HG03066 (cell line): ENCODE data around the gene CADM2.

Experiments used
- ATAC-seq: cut with Tn5 transposase; IDR thresholded peaks from one replicate; pipeline ENCODE4 v1.9.1; 2021; ENCODE audit warnings: low read depth; ENCODE audit not compliant: unreplicated experiment

The CADM2 gene

DNA sequence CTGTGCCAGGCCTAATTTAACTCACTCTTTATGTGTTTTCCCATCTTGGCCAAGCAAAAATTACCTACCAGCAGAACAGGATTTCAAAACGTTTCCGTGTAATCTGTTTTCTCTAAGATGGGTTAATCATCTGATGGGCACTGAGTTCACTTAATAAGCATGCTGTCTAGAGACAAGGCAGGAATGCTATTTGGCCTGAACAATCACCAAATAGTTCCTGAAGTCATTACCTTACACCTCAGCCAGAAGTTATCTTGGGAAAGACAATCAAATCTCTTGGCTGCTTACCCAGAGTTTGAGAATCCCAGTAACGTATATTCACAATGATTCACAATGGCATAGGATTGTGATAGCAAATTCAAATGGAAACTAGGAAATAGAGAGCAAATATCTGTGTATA lies 779.1 kb downstream of the CADM2 start:
- ATAC-seq = no peak

DNA sequence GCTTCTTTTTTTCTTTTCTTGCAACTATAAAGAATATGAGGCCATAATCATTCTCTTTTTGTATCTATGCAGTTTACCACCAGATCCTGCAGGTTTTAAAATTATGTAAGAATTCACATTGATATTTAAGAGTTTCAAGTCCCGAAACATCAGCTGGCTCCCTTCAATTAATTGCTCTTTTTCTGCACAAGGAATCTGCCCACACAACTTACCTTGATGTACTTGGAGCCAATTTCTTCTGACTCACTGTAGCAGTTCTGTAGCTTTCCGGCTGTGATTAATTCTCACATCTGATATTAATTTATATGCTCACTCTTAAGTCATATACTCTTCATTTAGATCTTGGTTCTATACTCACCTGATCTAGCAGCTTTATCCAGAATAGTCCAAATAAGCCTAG lies 781.8 kb downstream of the CADM2 start:
- no peak for ATAC-seq

DNA sequence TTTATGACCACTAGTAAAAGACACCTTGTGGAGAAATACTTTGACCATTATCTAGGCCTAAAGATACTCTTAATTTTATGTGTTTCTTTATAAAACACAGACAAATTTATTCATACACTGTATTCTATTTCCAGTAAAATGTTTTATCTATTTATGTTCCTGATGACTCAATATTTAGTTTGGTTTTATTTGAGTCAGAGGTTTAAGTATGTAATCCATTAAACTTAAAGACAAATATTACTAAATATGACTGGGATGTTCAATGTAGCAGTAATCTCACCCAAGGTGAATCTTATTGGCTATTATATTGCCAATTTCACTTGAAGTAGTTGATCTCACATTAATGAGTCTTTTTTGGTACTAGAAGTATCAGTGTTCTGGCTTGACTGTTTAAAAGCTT lies 799.7 kb downstream of the CADM2 start:
- no peak for ATAC-seq

DNA sequence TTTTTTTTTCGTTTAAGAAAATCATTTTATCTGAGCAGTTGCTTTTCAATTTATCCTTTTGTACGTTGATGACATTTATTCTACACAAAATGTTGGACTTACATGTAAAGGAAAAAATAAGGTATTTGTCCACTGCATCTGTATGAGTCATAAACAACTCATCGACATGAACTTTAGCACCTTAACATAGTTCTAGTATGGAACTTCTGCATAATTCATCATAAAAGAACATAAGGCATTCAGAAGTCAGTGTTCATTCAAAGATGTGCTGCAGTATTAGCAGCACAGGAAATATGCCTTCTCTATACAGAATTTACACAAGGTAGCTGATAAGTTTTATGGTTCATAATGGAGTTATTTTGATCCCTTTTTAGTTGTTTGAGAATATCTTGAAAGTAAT lies 801.6 kb downstream of the CADM2 start:
- ATAC-seq = no peak

DNA sequence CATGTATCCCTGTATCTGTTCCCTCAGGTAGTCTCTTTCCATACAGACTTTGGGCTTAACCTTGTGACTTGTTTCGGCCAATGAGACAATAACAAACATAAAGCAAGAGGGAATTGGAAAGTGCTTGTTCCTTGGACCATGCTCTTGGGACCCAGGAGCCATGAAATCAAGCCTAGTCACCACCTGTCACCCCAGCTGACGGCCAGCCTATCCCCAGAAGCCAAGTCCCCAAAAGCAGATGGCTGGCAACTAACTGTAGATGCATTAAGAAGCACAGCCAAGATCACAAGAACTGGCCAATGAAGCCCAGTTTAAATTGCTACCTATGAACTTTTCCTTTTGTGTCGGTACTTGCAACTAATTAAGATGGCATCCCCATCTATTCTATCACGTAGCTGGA lies 822.0 kb downstream of the CADM2 start:
- ATAC-seq = no peak

DNA sequence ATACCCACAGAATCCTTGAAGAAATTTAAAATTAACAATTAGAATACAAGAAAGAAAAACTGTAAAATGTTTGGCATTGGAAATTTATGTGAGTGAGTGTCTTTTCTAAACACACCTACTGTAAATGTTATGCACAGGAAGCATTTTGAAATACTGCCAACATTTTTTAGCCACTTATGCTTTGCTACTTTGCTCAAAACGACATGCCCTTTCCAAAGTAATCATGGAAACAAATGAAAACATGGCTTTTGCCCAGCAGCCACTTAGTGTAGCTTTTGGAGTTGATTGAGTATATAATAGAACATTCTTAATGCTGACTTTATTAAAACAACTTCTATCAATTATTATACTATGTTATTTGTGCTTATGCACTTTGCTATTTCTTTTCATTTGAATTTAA lies 823.0 kb downstream of the CADM2 start:
- ATAC-seq = no peak

DNA sequence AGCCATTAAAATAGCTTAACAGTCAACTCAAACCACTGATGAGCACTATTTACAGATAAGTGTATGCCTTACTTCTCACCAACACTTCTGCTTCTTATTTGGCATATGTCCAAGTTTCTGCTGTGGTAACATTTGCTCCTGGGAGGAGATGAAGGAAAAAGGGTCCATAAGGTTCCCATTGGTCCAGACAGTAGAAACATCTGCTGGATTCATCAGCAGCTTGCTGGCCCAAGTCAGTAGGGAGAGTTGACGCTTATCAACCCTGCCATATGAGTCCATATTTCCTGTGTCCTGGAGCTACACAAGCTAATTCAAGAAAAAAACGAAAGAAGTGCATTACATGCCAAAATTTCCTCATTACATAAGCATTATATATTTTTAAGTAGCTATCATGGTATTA lies 824.5 kb downstream of the CADM2 start:
- ATAC-seq = no peak

DNA sequence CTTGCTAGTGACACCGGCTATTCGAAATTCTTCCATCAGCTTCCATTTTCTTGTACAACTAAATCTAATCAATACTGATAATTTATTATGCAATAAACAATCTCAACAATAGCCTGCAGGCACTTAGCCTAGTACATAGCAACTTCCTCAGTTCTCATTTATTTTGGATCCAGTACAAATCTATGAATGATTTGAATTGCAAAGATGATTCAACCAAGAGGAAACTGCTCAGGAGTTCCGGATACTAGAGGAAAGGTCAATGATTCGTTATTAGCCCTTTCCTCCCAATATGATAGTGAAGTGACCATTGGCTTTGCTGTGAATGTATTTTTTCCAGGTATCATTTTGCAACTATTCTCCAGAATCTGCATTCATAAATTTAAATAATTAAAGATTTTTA lies 827.0 kb downstream of the CADM2 start:
- ATAC-seq = no peak

DNA sequence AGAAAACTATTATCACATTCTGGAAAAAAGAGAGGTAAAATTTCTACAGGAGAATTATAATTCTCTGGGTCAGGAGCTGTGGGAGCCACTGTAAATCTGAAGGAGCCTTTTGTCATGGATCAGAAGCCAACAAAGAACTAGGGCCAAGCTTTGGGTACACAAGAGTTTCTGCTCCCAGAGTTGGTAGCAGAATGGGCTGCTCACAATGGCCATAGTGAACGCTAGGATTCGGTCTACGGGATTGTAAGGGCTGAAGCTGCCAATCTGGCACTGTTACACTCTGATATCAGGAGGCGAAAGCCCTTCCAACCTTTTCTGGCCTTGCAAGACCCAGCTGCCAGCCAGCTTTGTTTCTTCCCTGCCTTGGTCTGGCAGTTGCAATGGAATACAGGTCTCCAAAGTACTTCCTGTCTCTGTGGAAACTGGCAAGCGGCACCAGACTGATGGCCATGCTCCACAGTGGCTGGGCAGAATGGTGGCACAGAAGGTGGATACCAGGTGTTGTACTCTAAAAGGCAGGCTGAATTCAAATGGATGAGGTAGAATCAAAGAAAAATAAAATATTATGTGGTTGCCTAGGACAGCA lies 831.7 kb downstream of the CADM2 start:
- ATAC-seq = no peak

DNA sequence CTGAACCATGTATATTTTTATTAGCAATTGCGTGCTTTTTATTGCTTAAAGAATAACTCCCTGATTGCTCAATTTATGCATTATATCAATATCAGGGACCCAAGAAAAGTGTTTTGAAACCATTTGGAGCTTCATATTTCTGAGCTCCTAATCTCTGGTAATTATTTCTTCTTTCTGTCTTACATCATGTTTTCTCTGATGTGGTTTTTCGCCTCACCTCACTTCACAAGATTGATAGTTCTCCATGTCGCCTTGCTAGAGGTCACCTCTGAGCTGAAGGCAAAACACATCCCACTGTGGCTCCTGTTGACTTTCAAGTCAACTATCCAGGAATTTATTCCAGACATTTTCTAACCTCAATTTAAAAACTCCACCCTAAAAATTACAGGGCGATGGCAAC lies 837.4 kb downstream of the CADM2 start:
- ATAC-seq = no peak

DNA sequence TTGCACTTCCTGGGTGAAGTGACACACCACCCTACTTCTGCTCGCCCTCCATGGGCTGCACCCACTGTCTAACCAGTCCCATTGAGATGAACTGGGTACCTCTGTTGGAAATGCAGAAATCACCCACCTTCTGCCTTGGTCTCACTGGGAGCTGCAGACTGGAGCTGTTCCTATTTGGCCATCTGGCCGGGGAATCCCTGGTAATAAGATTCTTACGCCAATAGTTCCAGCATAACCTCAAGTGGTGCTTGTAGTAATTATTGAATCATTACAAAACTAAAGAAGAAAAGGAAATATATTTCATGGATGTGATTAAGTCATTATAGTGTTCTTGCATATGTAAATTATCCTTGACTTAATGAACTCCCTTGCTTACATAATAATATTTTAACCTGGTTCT lies 841.9 kb downstream of the CADM2 start:
- ATAC-seq = no peak

DNA sequence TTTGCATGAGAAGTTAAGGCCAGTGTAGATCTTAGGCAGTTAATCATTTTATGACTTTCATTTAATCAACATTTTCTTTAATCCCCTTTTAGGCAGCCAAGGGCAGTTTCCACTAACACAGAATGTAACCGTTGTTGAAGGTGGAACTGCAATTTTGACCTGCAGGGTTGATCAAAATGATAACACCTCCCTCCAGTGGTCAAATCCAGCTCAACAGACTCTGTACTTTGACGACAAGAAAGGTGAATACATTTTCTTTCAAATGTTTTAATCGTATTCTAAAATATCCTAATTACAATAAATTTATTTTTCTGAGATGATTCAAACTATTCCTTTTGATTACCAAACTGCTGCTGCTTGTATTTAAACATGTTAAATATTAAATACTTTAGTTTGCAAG lies 843.2 kb downstream of the CADM2 start:
- no peak for ATAC-seq

DNA sequence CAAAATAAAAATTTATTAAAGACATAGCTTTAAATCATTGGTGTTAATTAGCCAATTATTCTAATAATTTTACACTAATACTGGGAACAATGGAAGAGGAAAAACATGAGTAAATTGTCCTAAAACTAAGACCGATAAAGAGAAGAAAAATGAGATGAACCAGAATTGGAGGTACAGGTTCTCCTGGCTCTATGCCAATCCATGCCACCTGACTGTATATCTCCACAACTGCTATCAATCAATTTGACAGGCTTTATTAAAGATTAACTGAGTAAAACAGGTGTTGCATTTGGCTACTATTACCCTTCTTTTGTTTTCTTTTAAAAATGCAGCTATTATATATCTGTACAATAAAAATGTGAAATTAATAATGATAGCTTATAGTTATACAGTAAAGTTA lies 850.0 kb downstream of the CADM2 start:
- no peak for ATAC-seq

DNA sequence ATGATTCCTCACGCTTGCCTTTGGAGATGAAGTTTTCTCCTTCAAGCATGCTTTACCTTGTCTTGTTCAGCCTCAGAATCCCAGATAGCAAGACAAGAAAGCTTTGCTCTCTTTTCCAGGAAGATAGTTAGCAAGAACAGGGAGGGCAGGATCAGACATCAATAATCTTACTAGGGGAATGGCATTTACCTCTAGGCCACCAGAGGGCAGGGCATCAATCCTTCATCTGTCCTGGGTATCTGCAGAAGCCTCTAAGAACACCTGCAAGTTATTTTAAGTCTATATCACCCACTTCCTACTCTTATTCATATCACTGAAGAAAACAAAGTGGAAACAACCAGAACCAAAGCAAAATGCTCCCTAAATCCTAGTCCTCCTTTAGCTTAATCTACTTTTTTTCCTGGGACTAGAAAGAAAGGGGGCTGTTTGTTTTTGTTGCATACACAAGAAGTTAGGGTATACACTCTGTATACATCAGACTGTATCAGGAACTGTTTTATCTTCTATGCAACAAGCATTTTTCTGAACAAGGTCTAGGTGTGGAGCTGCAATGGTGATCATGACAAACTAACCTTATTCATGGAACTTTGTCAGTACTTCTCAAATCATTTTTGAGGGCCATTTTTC lies 862.5 kb downstream of the CADM2 start:
- peak; percentile 84 for ATAC-seq

DNA sequence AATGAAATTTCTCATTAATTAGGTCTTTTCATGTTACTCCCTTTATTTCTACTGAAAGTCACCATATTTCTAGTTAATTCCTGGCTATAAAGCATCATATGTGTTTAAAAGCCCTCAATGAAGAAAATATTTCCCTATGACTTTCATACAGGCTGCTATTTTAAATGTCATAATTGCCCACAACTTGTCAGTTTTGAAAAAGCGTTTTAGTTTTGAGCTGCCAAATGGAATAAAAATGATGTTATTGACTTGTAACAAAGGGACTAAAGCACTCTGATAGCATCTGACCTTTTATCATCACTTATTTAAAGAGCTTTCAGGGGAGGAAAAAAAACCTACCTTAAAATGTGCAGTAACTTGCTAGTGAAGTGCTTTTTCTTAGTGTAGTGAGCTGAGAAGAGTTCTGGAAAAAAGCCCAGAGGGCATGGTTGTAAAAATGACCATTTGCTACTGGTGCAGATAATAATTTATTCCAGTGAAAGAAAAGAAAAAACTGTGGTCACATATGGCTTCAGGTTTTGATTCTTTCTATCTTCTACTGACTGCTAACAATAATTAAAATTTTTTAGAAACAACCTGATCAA lies 877.2 kb downstream of the CADM2 start:
- no peak for ATAC-seq

DNA sequence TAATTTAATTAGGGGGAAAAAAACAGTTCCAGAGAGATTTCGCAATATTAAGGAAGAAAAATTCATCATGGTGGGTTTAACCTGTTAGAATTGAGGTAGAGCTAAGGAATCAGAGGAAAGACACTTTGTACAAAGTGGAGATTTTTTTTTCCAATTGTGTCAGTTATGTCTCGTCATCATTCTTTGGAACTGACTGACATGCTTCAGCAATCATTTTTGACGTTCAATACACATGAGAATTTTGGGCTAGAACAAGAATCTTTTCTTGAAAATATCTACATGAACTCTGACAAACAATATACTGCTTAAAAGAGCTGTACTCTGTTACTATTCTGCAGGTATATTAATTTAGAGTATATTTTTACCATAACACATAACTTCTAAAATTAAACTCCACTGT lies 878.6 kb downstream of the CADM2 start:
- ATAC-seq = no peak

DNA sequence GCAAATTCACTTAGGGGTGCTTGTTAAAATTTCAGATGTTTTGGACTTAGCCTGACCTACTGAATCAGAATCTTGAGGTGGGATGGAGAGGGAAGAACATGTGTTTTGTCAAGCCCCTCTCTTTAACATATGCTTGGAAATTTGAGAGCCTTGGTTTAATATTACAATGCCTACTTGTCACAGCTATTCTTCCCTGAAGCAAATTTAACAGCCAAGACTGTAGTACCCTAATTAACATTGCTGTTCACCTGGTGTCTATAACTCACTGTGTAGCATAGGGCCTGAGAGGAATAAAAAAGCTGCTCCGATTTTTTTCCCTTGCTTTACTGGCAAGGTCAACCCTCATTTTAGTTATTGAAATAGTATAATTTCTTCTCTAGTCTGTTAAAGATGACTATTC lies 880.1 kb downstream of the CADM2 start:
- ATAC-seq = no peak

DNA sequence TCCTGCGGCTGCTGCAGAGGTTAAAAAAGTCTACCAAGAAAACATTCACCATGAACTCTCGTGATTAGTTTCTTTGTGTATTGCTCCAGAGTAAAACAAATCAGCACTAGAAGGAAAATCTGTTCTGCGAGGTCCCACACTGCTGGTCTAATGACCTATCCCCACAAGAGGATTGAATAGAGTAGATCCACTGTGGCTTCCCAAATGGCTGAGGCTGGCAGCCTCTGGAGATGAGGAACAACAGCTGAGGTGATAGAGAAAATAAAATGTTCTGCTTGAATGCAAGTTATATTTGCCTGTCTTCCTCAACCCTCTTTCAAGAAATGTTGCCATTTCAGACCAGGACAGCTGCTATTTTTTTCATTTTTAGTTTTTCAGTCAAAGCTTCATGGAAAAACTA lies 883.3 kb downstream of the CADM2 start:
- ATAC-seq = no peak

DNA sequence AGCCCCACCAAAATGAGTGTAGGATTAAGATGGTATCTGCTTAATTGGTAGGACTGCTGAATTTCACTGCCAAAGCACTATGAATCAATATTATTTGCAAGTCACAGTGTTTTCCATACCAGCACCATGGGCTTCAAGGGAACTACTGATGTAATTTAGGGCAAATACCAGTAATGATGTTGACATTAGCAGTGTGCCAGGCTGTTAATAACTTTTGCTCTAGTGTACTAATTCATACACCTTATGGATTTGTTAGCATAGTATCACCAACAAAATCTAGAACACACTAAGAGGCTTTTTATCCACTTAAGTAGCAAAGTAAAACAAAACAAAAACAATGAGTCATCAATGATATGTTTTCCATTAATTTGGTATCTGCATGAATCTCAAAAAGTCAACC lies 888.2 kb downstream of the CADM2 start:
- no peak for ATAC-seq

DNA sequence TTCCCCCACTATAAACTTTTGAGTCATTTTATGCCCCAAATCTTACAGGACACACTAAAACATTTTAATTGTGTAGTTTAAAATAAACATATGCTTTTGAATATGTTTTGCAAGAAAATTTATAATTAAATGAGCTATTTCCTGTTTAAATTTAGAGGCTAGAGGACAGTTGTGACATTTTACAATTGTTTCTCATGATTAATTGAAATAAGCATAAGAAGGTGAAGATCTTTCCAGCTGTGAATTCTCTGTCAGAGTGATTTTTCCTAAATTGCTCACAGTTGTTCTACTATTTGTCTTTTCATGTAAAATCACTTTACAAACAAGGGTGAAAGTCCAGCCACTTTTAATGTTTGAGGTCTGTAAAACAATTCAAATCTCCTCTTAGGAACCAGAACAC lies 892.3 kb downstream of the CADM2 start:
- ATAC-seq = no peak

DNA sequence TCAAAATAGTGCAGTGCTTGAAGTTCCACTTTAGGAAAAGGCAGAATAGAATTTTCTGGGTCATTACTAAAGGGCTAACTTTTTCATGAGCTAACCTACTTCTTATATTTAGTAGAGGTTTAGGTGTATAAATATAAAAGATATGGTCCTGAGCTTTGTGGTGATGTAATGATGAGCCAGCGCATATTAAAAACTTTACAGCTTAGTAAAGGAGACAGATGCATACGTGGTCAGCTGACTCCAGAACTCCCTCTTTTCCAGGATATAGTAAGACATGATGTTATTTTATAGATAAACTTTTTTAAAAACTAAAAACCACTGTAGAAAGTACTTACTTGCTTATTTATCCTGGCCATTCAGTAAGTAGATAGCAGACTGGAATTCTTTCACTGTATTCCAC lies 895.0 kb downstream of the CADM2 start:
- ATAC-seq = no peak

DNA sequence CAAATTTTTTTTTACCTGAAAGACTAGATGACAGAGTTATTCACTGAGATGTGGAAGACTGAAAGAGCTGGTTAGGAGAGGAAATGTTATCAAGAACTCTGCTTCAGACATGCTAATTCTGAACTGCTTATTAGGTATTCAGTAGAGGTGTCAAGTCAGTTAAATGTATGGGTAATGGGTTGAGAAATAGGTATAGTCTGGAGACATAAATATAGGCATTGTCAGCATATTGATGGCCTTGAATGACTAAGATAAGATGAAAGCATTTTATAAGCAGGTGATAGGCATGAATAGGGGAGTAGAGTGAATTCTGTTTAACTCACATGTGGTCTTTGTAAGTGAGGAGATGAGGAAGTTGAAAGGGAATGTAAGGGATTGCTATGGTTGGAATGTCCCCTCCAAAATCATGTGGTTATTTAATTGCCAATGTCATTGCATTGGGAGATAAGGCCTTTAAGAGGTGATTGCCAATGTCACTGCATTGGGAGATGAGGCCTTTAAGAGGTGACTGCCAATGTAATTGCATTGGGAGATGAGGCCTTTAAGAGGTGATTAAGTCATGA lies 904.2 kb downstream of the CADM2 start:
- ATAC-seq = no peak
